ENCODE data around the gene RNF145.
"Not testable (repeated sequence)": the region's sequence is repeated elsewhere in the genome, so short reads cannot be mapped to it uniquely, and the experiment has no call there.

The RNF145 gene

DNA sequence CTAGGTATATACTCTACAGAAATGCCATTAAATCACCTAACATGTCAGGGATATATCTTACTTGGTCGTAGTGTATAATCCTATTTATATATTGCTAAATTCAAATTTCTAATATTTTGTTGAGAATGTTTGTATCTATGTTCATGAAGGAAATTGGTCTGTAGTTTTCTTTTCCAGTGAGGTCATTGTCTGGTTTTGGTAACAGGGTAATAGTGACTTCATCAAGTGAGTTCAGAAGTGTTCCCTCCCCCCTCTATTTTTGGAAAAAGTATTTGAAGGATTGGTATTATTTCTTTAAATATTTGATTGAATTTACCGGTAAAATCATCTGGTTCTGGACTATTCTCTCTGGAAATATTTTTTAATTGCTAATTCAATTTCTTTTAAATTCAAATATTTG, 86.2 kb downstream of the RNF145 start:
- H3K4me3 ChIP-seq (ENCODE audit: low read length): no peak overlapping the region
- no peaks in the 10 kb centered on the region for H3K4me1 ChIP-seq (ENCODE audit: insufficient read depth, low read length)
- H3K9ac ChIP-seq (ENCODE audit: low read depth, low read length): no peak overlapping the region
- no peaks in the 10 kb centered on the region for H3K36me3 ChIP-seq (ENCODE audit: insufficient read depth, low read depth, low read length)
- no peaks in the 10 kb centered on the region; the same call in 1 of the 2 replicates for H3K9me3 ChIP-seq (ENCODE audit: insufficient read depth, low read depth, low read length)
- H3K27me3 ChIP-seq (ENCODE audit: insufficient read depth, low read length): no peaks in the 10 kb centered on the region
- H3K27ac ChIP-seq (ENCODE audit: low read length): no peak overlapping the region

GRCh38 chr5:159121061-159121460, 88.3 kb downstream of the RNF145 start:
- no peaks in the 10 kb centered on the region for H3K27me3 ChIP-seq (ENCODE audit: insufficient read depth, low read length)
- H3K4me3 ChIP-seq (ENCODE audit: low read length): no peak overlapping the region
- no peak overlapping the region for H3K9ac ChIP-seq (ENCODE audit: low read depth, low read length)
- no peak overlapping the region for H3K27ac ChIP-seq (ENCODE audit: low read length)
- H3K36me3 ChIP-seq (ENCODE audit: insufficient read depth, low read depth, low read length): no peaks in the 10 kb centered on the region
- no peaks in the 10 kb centered on the region; the same call in 1 of the 2 replicates for H3K9me3 ChIP-seq (ENCODE audit: insufficient read depth, low read depth, low read length)
- H3K4me1 ChIP-seq (ENCODE audit: insufficient read depth, low read length): no peaks in the 10 kb centered on the region

- Histone ChIP-seq H3K27me3 (ENCODE audit: insufficient read depth, low read length) (no peaks in the 10 kb centered on the region), H3K4me1 (ENCODE audit: insufficient read depth, low read length) (no peaks in the 10 kb centered on the region), H3K4me3 (ENCODE audit: low read length) (no peak overlapping the region), H3K9me3 (ENCODE audit: insufficient read depth, low read depth, low read length) (no peaks in the 10 kb centered on the region; the same call in 1 of the 2 replicates), H3K27ac (ENCODE audit: low read length) (no peak overlapping the region), H3K9ac (ENCODE audit: low read depth, low read length) (no peak overlapping the region), H3K36me3 (ENCODE audit: insufficient read depth, low read depth, low read length) (no peaks in the 10 kb centered on the region)
These were observed 88.9 kb downstream of the RNF145 start for GRCh38 chr5:159120446-159120845.

DNA sequence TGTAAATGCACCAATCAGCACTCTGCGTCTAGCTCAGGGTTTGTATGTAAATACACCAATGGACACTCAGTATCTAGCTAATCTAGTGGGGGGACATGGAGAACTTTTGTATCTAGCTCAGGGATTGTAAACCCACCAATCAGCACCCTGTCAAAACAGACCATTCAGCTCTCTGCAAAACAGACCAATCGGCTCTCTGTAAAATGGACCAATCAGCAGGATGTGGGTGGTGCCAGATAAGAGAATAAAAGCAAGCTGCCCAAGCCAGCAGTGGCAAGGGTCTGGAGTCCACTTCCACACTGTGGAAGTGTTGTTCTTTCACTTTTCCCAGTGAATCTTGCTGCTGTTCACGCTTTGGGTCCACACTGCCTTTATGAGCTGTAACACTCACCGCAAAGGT, 89.5 kb downstream of the RNF145 start:
- H3K4me3 ChIP-seq (ENCODE audit: low read length); H3K4me1 ChIP-seq (ENCODE audit: insufficient read depth, low read length); H3K27ac ChIP-seq (ENCODE audit: low read length); H3K27me3 ChIP-seq (ENCODE audit: insufficient read depth, low read length); H3K9ac ChIP-seq (ENCODE audit: low read depth, low read length); H3K9me3 ChIP-seq (ENCODE audit: insufficient read depth, low read depth, low read length); H3K36me3 ChIP-seq (ENCODE audit: insufficient read depth, low read depth, low read length): not testable (repeated sequence)

GRCh38 chr5:159118958-159119659, 90.2 kb downstream of the RNF145 start:
- not testable (repeated sequence) for H3K36me3 ChIP-seq (ENCODE audit: insufficient read depth, low read depth, low read length); H3K9ac ChIP-seq (ENCODE audit: low read depth, low read length); H3K27me3 ChIP-seq (ENCODE audit: insufficient read depth, low read length); H3K27ac ChIP-seq (ENCODE audit: low read length); H3K9me3 ChIP-seq (ENCODE audit: insufficient read depth, low read depth, low read length); H3K4me1 ChIP-seq (ENCODE audit: insufficient read depth, low read length); H3K4me3 ChIP-seq (ENCODE audit: low read length)

DNA sequence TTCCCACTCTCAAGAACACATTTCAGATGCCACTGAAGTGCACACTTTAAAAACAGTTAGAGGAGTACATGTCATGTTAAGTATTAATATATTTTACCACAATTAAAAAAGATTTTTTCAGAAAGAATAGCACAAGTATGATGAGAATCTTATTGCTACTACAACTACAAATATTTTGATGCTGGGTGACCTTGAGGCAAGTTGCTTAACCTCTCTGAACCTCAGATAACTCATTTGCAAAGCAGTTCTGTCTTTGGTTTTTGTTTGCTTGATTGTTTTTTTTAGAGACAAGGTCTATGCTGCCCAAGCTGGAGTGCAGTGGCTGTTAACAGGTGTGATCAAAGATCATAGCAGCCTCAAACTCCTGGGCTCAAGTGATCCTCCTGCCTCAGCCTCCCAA, 95.9 kb downstream of the RNF145 start:
- Histone ChIP-seq H3K27ac (ENCODE audit: low read length) (no peak overlapping the region), H3K4me1 (ENCODE audit: insufficient read depth, low read length) (no peaks in the 10 kb centered on the region), H3K9ac (ENCODE audit: low read depth, low read length) (no peak overlapping the region), H3K9me3 (ENCODE audit: insufficient read depth, low read depth, low read length) (no peaks in the 10 kb centered on the region), H3K4me3 (ENCODE audit: low read length) (no peak overlapping the region), H3K27me3 (ENCODE audit: insufficient read depth, low read length) (peaks cover 10% of the 10 kb centered on the region; the same call in 1 of the 2 replicates), H3K36me3 (ENCODE audit: insufficient read depth, low read depth, low read length) (no peaks in the 10 kb centered on the region)

- no peaks in the 10 kb centered on the region for H3K4me1 ChIP-seq (ENCODE audit: insufficient read depth, low read length)
- no peak overlapping the region for H3K4me3 ChIP-seq (ENCODE audit: low read length)
- H3K9me3 ChIP-seq (ENCODE audit: insufficient read depth, low read depth, low read length): no peaks in the 10 kb centered on the region
- peaks cover 11% of the 10 kb centered on the region for H3K27me3 ChIP-seq (ENCODE audit: insufficient read depth, low read length)
- H3K9ac ChIP-seq (ENCODE audit: low read depth, low read length): no peak overlapping the region
- H3K27ac ChIP-seq (ENCODE audit: low read length): no peak overlapping the region
- no peaks in the 10 kb centered on the region for H3K36me3 ChIP-seq (ENCODE audit: insufficient read depth, low read depth, low read length)
These were observed 96.9 kb downstream of the RNF145 start for GRCh38 chr5:159112436-159112835.

All from iPS-20b (cell line).